Glutamatergic neuron (in vitro differentiated cells): ENCODE results near the gene PEDS1. TPM values are rescaled to one million over a fixed set of nuclear protein-coding genes. Genes with fewer than 3 reads are reported as not detected.

Source experiments
- DNase-seq: peaks from one replicate; pipeline ENCODE4 v3.0.0; 2022
- H3K27ac Mint-ChIP-seq: one replicate; pipeline ENCODE4 v1.8.0; 2020; ENCODE audit warnings: mild to moderate bottlenecking, mixed read lengths, inconsistent platforms; ENCODE audit not compliant: unreplicated experiment
- H3K27me3 Mint-ChIP-seq: one replicate; pipeline ENCODE4 v1.8.0; 2020; ENCODE audit warnings: mild to moderate bottlenecking, moderate library complexity, mixed read lengths, inconsistent platforms; ENCODE audit not compliant: unreplicated experiment
- H3K36me3 Mint-ChIP-seq: one replicate; pipeline ENCODE4 v1.8.0; 2020; ENCODE audit warnings: mild to moderate bottlenecking, mixed read lengths, inconsistent platforms; ENCODE audit not compliant: unreplicated experiment
- H3K4me1 Mint-ChIP-seq: one replicate; pipeline ENCODE4 v1.8.0; 2020; ENCODE audit warnings: mild to moderate bottlenecking, low read depth, mixed read lengths, inconsistent platforms; ENCODE audit not compliant: unreplicated experiment
- H3K4me3 Mint-ChIP-seq: one replicate; pipeline ENCODE4 v1.8.0; 2020; ENCODE audit warnings: mild to moderate bottlenecking, mixed read lengths, inconsistent platforms; ENCODE audit not compliant: unreplicated experiment
- H3K9me3 Mint-ChIP-seq: one replicate; pipeline ENCODE4 v1.8.0; 2020; ENCODE audit warnings: mild to moderate bottlenecking, moderate library complexity, mixed read lengths, inconsistent platforms; ENCODE audit not compliant: unreplicated experiment
- CTCF ChIP-seq: fragments of 200-600 bp; sonication (generic); IDR thresholded peaks from one replicate; pipeline ENCODE4 v1.5.0; 2021; ENCODE audit not compliant: partially characterized antibody, unreplicated experiment
- total RNA-seq: library from RNA; stranded (reverse); fragmentation: NEBNext Ultra II Directional; extraction: Animal tissue kit (Norgen Biotek cat#: 25700); gene quantifications from one replicate; pipeline ENCODE4 v1.2.1, GENCODE V29; 2021; ENCODE audit not compliant: unreplicated experiment

The PEDS1 gene
- total RNA-seq, 1 donor from 2014 or later = 29.3 TPM

GRCh38 chr20:50195524-50196120 lies 42.1 kb upstream of the PEDS1 start:
- Mint-ChIP-seq H3K27ac (no peak overlapping the region), H3K9me3 (peaks cover 13% of the 10 kb centered on the region), H3K36me3 (no peaks in the 10 kb centered on the region), H3K4me1 (peaks cover 9% of the 10 kb centered on the region), H3K27me3 (peaks cover 5% of the 10 kb centered on the region), H3K4me3 (no peak overlapping the region)
- no peak for DNase-seq
- TF ChIP-seq CTCF = no peak

GRCh38 chr20:50194831-50195523 lies 41.5 kb upstream of the PEDS1 start:
- Mint-ChIP-seq H3K4me3 (no peak overlapping the region), H3K9me3 (peaks cover 13% of the 10 kb centered on the region), H3K27me3 (peaks cover 5% of the 10 kb centered on the region), H3K4me1 (peaks cover 9% of the 10 kb centered on the region), H3K27ac (no peak overlapping the region), H3K36me3 (no peaks in the 10 kb centered on the region)
- no peak for TF ChIP-seq CTCF
- DNase-seq = no peak

- Mint-ChIP-seq H3K4me1 (peaks cover 9% of the 10 kb centered on the region), H3K27me3 (peaks cover 5% of the 10 kb centered on the region), H3K4me3 (no peak overlapping the region), H3K9me3 (peaks cover 9% of the 10 kb centered on the region), H3K27ac (no peak overlapping the region), H3K36me3 (no peaks in the 10 kb centered on the region)
- no peak for TF ChIP-seq CTCF
- DNase-seq = no peak
Measured at GRCh38 chr20:50194422-50194830, 40.9 kb upstream of the PEDS1 start.

GRCh38 chr20:50193836-50194421 lies 40.4 kb upstream of the PEDS1 start:
- H3K9me3 Mint-ChIP-seq = peaks cover 8% of the 10 kb centered on the region
- no peak for DNase-seq
- H3K27me3 Mint-ChIP-seq = peaks cover 5% of the 10 kb centered on the region
- no peak for TF ChIP-seq CTCF
- no peak overlapping the region for H3K27ac Mint-ChIP-seq
- peak overlapping the region; percentile 88 for H3K4me3 Mint-ChIP-seq
- H3K4me1 Mint-ChIP-seq = peaks cover 9% of the 10 kb centered on the region
- H3K36me3 Mint-ChIP-seq = no peaks in the 10 kb centered on the region
